HUDEP-2 (cell line): ENCODE results near the gene CHGA.

Experiments used
- DNase-seq, 76 experiments: peaks; one replicate each; lab custom pipeline; 2025; ENCODE audit not compliant: unreplicated experiment in 76 of 76; lab: John Stamatoyannopoulos, UW

Gene CHGA

GRCh38 chr14:92929689-92930608, 7.0 kb downstream of the CHGA start:
- no peak for DNase-seq

- DNase-seq = no peak
Measured at GRCh38 chr14:92930737-92931602, 8.0 kb downstream of the CHGA start.

GRCh38 chr14:92931681-92932447, 8.9 kb downstream of the CHGA start:
- no peak for DNase-seq

- DNase-seq = no peak
Measured at GRCh38 chr14:92932448-92933395, 9.8 kb downstream of the CHGA start.

- no peak for DNase-seq
Measured at GRCh38 chr14:92933481-92933880, 10.5 kb downstream of the CHGA start.

- no peak for DNase-seq
Measured at GRCh38 chr14:92934196-92935085, 11.5 kb downstream of the CHGA start.

GRCh38 chr14:92935446-92935845, 12.5 kb downstream of the CHGA start:
- no peak for DNase-seq

- DNase-seq = no peak
Measured at GRCh38 chr14:92936085-92936484, 13.1 kb downstream of the CHGA start.

- no peak for DNase-seq
Measured at GRCh38 chr14:92937051-92937937, 14.3 kb downstream of the CHGA start.

GRCh38 chr14:92938235-92938875, 15.4 kb downstream of the CHGA start:
- no peak for DNase-seq

- DNase-seq = no peak
Measured at GRCh38 chr14:92938890-92939671, 16.1 kb downstream of the CHGA start.

- DNase-seq = no peak
Measured at GRCh38 chr14:92939699-92940098, 16.7 kb downstream of the CHGA start.

GRCh38 chr14:92940543-92940942, 17.6 kb downstream of the CHGA start:
- DNase-seq = no peak

GRCh38 chr14:92941531-92941930, 18.6 kb downstream of the CHGA start:
- DNase-seq = no peak

GRCh38 chr14:92942136-92942535, 19.2 kb downstream of the CHGA start:
- DNase-seq = no peak

GRCh38 chr14:92942576-92942975, 19.6 kb downstream of the CHGA start:
- no peak for DNase-seq
